Measurements from ENCODE around the gene CAMTA1. TPM values are rescaled to one million over a fixed set of nuclear protein-coding genes. Genes with fewer than 3 reads are reported as not detected.

CAMTA1 gene
- total RNA-seq, 1 experiment from 2014 or later = 69.5 TPM

GRCh38 chr1:7249516-7249915 lies 464.3 kb downstream of the CAMTA1 start:
- TF ChIP-seq YY1 (IDR thresholded peaks at IDR 0.05; ENCODE audit: extremely low read depth, insufficient replicate concordance, low read depth, low read length) = no peak
- no peak for TF ChIP-seq CEBPB (IDR thresholded peaks at IDR 0.05; ENCODE audit: low read depth)
- no peak for TF ChIP-seq ZNF274 (IDR thresholded peaks at IDR 0.05; ENCODE audit: low read depth, low read length)
- TF ChIP-seq FOSL1 (IDR thresholded peaks at IDR 0.05; ENCODE audit: low read depth) = no peak
- TF ChIP-seq ATF3 (IDR thresholded peaks at IDR 0.05) = no peak
- TF ChIP-seq, protein P1, sequence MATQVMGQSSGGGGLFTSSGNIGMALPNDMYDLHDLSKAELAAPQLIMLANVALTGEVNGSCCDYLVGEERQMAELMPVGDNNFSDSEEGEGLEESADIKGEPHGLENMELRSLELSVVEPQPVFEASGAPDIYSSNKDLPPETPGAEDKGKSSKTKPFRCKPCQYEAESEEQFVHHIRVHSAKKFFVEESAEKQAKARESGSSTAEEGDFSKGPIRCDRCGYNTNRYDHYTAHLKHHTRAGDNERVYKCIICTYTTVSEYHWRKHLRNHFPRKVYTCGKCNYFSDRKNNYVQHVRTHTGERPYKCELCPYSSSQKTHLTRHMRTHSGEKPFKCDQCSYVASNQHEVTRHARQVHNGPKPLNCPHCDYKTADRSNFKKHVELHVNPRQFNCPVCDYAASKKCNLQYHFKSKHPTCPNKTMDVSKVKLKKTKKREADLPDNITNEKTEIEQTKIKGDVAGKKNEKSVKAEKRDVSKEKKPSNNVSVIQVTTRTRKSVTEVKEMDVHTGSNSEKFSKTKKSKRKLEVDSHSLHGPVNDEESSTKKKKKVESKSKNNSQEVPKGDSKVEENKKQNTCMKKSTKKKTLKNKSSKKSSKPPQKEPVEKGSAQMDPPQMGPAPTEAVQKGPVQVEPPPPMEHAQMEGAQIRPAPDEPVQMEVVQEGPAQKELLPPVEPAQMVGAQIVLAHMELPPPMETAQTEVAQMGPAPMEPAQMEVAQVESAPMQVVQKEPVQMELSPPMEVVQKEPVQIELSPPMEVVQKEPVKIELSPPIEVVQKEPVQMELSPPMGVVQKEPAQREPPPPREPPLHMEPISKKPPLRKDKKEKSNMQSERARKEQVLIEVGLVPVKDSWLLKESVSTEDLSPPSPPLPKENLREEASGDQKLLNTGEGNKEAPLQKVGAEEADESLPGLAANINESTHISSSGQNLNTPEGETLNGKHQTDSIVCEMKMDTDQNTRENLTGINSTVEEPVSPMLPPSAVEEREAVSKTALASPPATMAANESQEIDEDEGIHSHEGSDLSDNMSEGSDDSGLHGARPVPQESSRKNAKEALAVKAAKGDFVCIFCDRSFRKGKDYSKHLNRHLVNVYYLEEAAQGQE (IDR thresholded peaks at IDR 0.05; ENCODE audit: low read depth) = no peak
- no peak for TF ChIP-seq TCF7L2 (IDR thresholded peaks at IDR 0.05; ENCODE audit: borderline replicate concordance, extremely low read depth, insufficient read depth, insufficient read length)
- no peak for TF ChIP-seq EGR1 (IDR thresholded peaks at IDR 0.05; ENCODE audit: low read depth)
- no peak for TF ChIP-seq SRF (IDR thresholded peaks at IDR 0.05; ENCODE audit: low read depth)
- no peak for TF ChIP-seq JUND (IDR thresholded peaks at IDR 0.05)
- TF ChIP-seq SIN3A (IDR thresholded peaks at IDR 0.05; ENCODE audit: low read depth) = no peak
- TF ChIP-seq CBX3 (IDR thresholded peaks at IDR 0.05; ENCODE audit: low read depth) = no peak
- TF ChIP-seq CTCF (IDR thresholded peaks at IDR 0.05 in 2 of 3, conservative IDR thresholded peaks at IDR 0.05 in 1 of 3; ENCODE audit: borderline replicate concordance in 1 of 3, insufficient read depth in 1 of 3, low read depth in 2 of 3, low read length in 2 of 3) = no peak
- Histone ChIP-seq H3K36me3 (ENCODE audit: control insufficient read depth in 1 of 2, insufficient read depth in 2 of 2, low read length in 2 of 2) (no peaks in the 10 kb centered on the region), H3K79me2 (ENCODE audit: insufficient read depth, low read length) (no peaks in the 10 kb centered on the region), H4K20me1 (ENCODE audit: insufficient read depth) (no peaks in the 10 kb centered on the region), H3K27ac (ENCODE audit: low read depth, low read length) (no peak overlapping the region), H3K9me3 (ENCODE audit: control insufficient read depth in 1 of 2, insufficient read depth in 1 of 2, low read depth in 1 of 2, low read length in 2 of 2) (no peaks in the 10 kb centered on the region), H3K4me1 (ENCODE audit: control insufficient read depth in 1 of 2, insufficient read depth in 2 of 2, low read length in 2 of 2) (no peaks in the 10 kb centered on the region), H3K4me2 (ENCODE audit: low read length) (no peak overlapping the region), H3K27me3 (ENCODE audit: insufficient read depth, low read length) (no peaks in the 10 kb centered on the region), H3K9me2 (ENCODE audit: insufficient read depth) (no peaks in the 10 kb centered on the region), H3K9ac (ENCODE audit: low read length) (no peak overlapping the region), H2AFZ (ENCODE audit: low read depth, low read length, poor library complexity, severe bottlenecking) (no peak overlapping the region), H3K4me3 (replicated peaks in 1 of 2; ENCODE audit: low read depth in 1 of 2, low read length in 2 of 2) (no peak overlapping the region)
- no TSS peak for BruUV-seq (replicated peaks)
- ChIA-PET POLR2A (no interaction called here), CTCF (no interaction called here), RAD21 (ENCODE audit: low non-redundant PET in 1 of 2, low total read pairs in 2 of 2, uncharacterized antibody in 2 of 2, unreplicated experiment in 2 of 2) (no interaction called here)
- intact Hi-C loops (cut with micrococcal nuclease) = no loop called here
- no peak for ATAC-seq
- DNase-seq (ENCODE audit: low read depth, low spot score) = no peak

Data from HCT116 (cell line).